DND-41 (cell line): ENCODE results near the gene YWHAE.

Experiments
- ATAC-seq: fragments of 200-7000 bp; cut with Tn5 transposase; 3 replicates; pipeline ENCODE4 v1.9.1; 2021; ENCODE audit warnings: low read depth; ENCODE audit not compliant: insufficient read depth
- DNase-seq: peaks from one replicate; pipeline ENCODE4 v3.0.0-alpha.2; 2020
- H2AFZ ChIP-seq: 2 replicates; pipeline ENCODE4 v1.6.0; 2012; ENCODE audit warnings: low read depth, low read length
- H3K27ac ChIP-seq: 2 replicates; pipeline ENCODE4 v1.5.1; 2012; ENCODE audit warnings: low read length, inconsistent platforms
- H3K27me3 ChIP-seq: fragments of 200-600 bp; sonication (generic); 2 replicates; pipeline ENCODE4 v1.6.0; 2012; ENCODE audit warnings: low read length, mild to moderate bottlenecking, inconsistent platforms; ENCODE audit not compliant: insufficient read depth, poor library complexity
- H3K36me3 ChIP-seq: 2 replicates; pipeline ENCODE4 v1.5.1; 2012; ENCODE audit warnings: low read length, inconsistent platforms; ENCODE audit not compliant: insufficient read depth
- H3K4me1 ChIP-seq: 2 replicates; pipeline ENCODE4 v1.5.1; 2012; ENCODE audit warnings: mild to moderate bottlenecking, low read length; ENCODE audit not compliant: insufficient read depth
- H3K4me2 ChIP-seq: 2 replicates; pipeline ENCODE4 v1.6.0; 2012; ENCODE audit warnings: mild to moderate bottlenecking, moderate library complexity, low read length, inconsistent platforms; ENCODE audit not compliant: insufficient read depth
- H3K4me3 ChIP-seq, 2 experiments: fragments of 200-600 bp in 1 of 2; shearing (Covaris generic) in 1 of 2; 2 replicates each; pipeline ENCODE4 v1.5.1; 2012 to 2016; ENCODE audit warnings: inconsistent platforms in 2 of 2, low read length in 2 of 2, mild to moderate bottlenecking in 2 of 2, low read depth in 1 of 2, moderate library complexity in 1 of 2
- H3K79me2 ChIP-seq: 2 replicates; pipeline ENCODE4 v1.6.0; 2012; ENCODE audit warnings: low read length, inconsistent platforms; ENCODE audit not compliant: insufficient read depth
- H3K9ac ChIP-seq: 2 replicates; pipeline ENCODE4 v1.6.0; 2012; ENCODE audit warnings: low read depth, mild to moderate bottlenecking, inconsistent platforms, low read length, moderate library complexity
- H3K9me3 ChIP-seq: 2 replicates; pipeline ENCODE4 v1.5.1; 2012; ENCODE audit warnings: low read length, moderate library complexity, mild to moderate bottlenecking, inconsistent platforms; ENCODE audit not compliant: insufficient read depth, severe bottlenecking
- H4K20me1 ChIP-seq: 2 replicates; pipeline ENCODE4 v1.6.0; 2012; ENCODE audit warnings: low read length; ENCODE audit not compliant: insufficient read depth
- EZH2 ChIP-seq: IDR thresholded peaks from 3 replicates; pipeline ENCODE4 v1.6.1; 2012; ENCODE audit warnings: borderline replicate concordance, low read depth, mild to moderate bottlenecking, moderate library complexity, low read length, inconsistent platforms; ENCODE audit not compliant: severe bottlenecking
- TF ChIP-seq, protein P1 (sequence below): IDR thresholded peaks from 2 replicates; pipeline ENCODE4 v1.5.1; 2012; ENCODE audit warnings: borderline replicate concordance, low read length, moderate library complexity, mild to moderate bottlenecking; ENCODE audit not compliant: poor library complexity, severe bottlenecking; ENCODE audit errors: extremely low read depth

The YWHAE gene

GRCh38 chr17:1440921-1441320, 40.9 kb upstream of the YWHAE start:
- H3K4me2 ChIP-seq = no peak overlapping the region
- peaks cover 49% of the 10 kb centered on the region for H3K36me3 ChIP-seq
- no peak for ATAC-seq
- no peak overlapping the region for H3K27ac ChIP-seq
- H3K9me3 ChIP-seq = no peaks in the 10 kb centered on the region
- H3K9ac ChIP-seq = no peak overlapping the region
- H3K27me3 ChIP-seq = no peaks in the 10 kb centered on the region
- peaks cover 42% of the 10 kb centered on the region for H4K20me1 ChIP-seq
- DNase-seq = no peak
- H3K79me2 ChIP-seq = peaks cover 92% of the 10 kb centered on the region
- no peaks in the 10 kb centered on the region for H3K4me1 ChIP-seq
- no peak overlapping the region for H2AFZ ChIP-seq
- TF ChIP-seq, protein P1, sequence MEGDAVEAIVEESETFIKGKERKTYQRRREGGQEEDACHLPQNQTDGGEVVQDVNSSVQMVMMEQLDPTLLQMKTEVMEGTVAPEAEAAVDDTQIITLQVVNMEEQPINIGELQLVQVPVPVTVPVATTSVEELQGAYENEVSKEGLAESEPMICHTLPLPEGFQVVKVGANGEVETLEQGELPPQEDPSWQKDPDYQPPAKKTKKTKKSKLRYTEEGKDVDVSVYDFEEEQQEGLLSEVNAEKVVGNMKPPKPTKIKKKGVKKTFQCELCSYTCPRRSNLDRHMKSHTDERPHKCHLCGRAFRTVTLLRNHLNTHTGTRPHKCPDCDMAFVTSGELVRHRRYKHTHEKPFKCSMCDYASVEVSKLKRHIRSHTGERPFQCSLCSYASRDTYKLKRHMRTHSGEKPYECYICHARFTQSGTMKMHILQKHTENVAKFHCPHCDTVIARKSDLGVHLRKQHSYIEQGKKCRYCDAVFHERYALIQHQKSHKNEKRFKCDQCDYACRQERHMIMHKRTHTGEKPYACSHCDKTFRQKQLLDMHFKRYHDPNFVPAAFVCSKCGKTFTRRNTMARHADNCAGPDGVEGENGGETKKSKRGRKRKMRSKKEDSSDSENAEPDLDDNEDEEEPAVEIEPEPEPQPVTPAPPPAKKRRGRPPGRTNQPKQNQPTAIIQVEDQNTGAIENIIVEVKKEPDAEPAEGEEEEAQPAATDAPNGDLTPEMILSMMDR = no peak
- no peak for TF ChIP-seq EZH2
- no peak overlapping the region for H3K4me3 ChIP-seq

DNA sequence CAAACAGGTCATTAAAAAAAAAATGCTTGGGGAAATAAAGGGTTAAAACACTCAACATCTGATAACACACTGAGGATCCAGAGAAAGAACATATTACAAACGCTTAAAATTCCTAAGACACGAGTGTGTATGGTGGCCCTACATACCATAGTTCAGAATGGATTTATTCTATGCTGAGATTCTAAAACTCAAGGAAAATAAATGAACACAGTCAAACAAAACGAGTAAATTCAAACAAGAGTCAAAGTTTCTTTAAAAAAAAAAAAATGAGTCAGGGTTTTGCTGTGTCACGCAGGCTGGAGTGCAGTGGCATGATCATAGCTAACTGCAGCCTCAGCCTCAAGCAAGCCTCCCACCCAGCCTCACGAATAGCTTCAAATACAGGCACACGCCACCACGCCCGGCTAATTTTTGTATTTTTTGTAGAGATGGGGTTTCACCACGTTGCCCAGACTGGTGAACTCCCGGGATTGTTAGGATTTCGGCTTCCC, 38.6 kb upstream of the YWHAE start:
- Histone ChIP-seq H3K36me3 (peaks cover 59% of the 10 kb centered on the region), H4K20me1 (peaks cover 35% of the 10 kb centered on the region), H2AFZ (no peak overlapping the region), H3K27me3 (no peaks in the 10 kb centered on the region), H3K27ac (no peak overlapping the region), H3K79me2 (peaks cover 94% of the 10 kb centered on the region), H3K4me3 (no peak overlapping the region), H3K9me3 (no peaks in the 10 kb centered on the region), H3K9ac (no peak overlapping the region), H3K4me2 (no peak overlapping the region), H3K4me1 (no peaks in the 10 kb centered on the region)
- TF ChIP-seq, protein P1 = no peak
- TF ChIP-seq EZH2 = no peak
- ATAC-seq (no peak), DNase-seq (no peak)

GRCh38 chr17:1435326-1435725, 35.3 kb upstream of the YWHAE start:
- peaks cover 64% of the 10 kb centered on the region for H3K36me3 ChIP-seq
- TF ChIP-seq, protein P1 = no peak
- no peak for TF ChIP-seq EZH2
- no peak overlapping the region for H3K4me3 ChIP-seq
- H3K4me2 ChIP-seq = no peak overlapping the region
- no peak overlapping the region for H3K9ac ChIP-seq
- peaks cover 41% of the 10 kb centered on the region for H4K20me1 ChIP-seq
- no peak overlapping the region for H3K27ac ChIP-seq
- peaks cover 94% of the 10 kb centered on the region for H3K79me2 ChIP-seq
- no peaks in the 10 kb centered on the region for H3K27me3 ChIP-seq
- DNase-seq (no peak), ATAC-seq (no peak)
- H3K4me1 ChIP-seq = no peaks in the 10 kb centered on the region
- H3K9me3 ChIP-seq = no peaks in the 10 kb centered on the region
- H2AFZ ChIP-seq = no peak overlapping the region

DNA sequence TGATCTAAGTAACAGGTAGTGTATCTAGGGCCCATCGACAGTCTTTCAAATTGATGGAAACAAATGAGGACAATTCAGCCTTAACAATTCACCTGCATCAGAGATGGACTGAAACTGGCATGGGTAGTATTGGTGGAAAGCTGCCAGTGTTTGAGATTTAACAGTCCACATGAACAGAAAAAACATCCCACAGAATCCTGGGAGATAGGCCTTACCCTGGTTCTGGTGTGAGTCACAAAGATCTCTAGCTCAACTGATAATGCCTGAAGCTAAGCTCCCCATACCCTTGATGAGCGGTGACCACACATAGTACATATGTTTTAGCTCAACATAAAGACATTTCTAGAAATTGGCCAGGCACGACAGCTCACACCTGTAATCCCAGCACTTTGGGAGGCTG, 34.1 kb upstream of the YWHAE start:
- ATAC-seq (no peak), DNase-seq (no peak)
- H3K4me2 ChIP-seq = no peak overlapping the region
- H3K9me3 ChIP-seq = no peaks in the 10 kb centered on the region
- no peaks in the 10 kb centered on the region for H3K4me1 ChIP-seq
- peaks cover 69% of the 10 kb centered on the region for H3K36me3 ChIP-seq
- no peak overlapping the region for H3K4me3 ChIP-seq
- H4K20me1 ChIP-seq = peaks cover 41% of the 10 kb centered on the region
- peaks cover 94% of the 10 kb centered on the region for H3K79me2 ChIP-seq
- H3K27me3 ChIP-seq = no peaks in the 10 kb centered on the region
- H3K27ac ChIP-seq = no peak overlapping the region
- no peak overlapping the region for H2AFZ ChIP-seq
- no peak overlapping the region for H3K9ac ChIP-seq
- TF ChIP-seq, protein P1 = no peak
- TF ChIP-seq EZH2 = no peak
